Prostate gland (tissue), 2 donors: ENCODE results near the gene RAB11FIP2.

ENCODE experiments used
- POLR2A ChIP-seq: fragments of 450-650 bp; IDR thresholded peaks from one replicate; pipeline ENCODE4 v1.6.1; 2016; ENCODE audit warnings: antibody characterized with exemption, mild to moderate bottlenecking
- TF ChIP-seq, protein P1 (sequence below), 4 experiments: fragments of 200-600 bp in 2 of 4; fragments of 450-650 bp in 2 of 4; sonication (generic) in 2 of 4; IDR thresholded peaks; 1 replicate in 3 of 4; 2 replicates in 1 of 4; pipeline ENCODE4 v1.5.1; 2016 to 2019; ENCODE audit warnings: antibody characterized with exemption in 4 of 4, mild to moderate bottlenecking in 2 of 4, moderate library complexity in 2 of 4

- TF ChIP-seq, protein P1, sequence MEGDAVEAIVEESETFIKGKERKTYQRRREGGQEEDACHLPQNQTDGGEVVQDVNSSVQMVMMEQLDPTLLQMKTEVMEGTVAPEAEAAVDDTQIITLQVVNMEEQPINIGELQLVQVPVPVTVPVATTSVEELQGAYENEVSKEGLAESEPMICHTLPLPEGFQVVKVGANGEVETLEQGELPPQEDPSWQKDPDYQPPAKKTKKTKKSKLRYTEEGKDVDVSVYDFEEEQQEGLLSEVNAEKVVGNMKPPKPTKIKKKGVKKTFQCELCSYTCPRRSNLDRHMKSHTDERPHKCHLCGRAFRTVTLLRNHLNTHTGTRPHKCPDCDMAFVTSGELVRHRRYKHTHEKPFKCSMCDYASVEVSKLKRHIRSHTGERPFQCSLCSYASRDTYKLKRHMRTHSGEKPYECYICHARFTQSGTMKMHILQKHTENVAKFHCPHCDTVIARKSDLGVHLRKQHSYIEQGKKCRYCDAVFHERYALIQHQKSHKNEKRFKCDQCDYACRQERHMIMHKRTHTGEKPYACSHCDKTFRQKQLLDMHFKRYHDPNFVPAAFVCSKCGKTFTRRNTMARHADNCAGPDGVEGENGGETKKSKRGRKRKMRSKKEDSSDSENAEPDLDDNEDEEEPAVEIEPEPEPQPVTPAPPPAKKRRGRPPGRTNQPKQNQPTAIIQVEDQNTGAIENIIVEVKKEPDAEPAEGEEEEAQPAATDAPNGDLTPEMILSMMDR (IDR thresholded peaks at IDR 0.05) = no peak
- no peak for TF ChIP-seq POLR2A
Measured at GRCh38 chr10:117964536-117964935, 82.2 kb downstream of the RAB11FIP2 start.
